Activated CD8-positive, alpha-beta T cell treated with anti-CD3 and anti-CD28 coated beads, Interleukin-2, amount 10 ng/mL, durations not matched to agents 7 days and 5 days (primary cell): ENCODE data around the gene RPL27. TPM values are rescaled to one million over a fixed set of nuclear protein-coding genes. Genes with fewer than 3 reads are reported as not detected.
"Not testable (repeated sequence)": the region's sequence is repeated elsewhere in the genome, so short reads cannot be mapped to it uniquely, and the experiment has no call there.

ENCODE experiments used
- ATAC-seq: fragments of 150-1000 bp; cut with Tn5 transposase; one replicate; pipeline ENCODE4 v1.10.0; 2021; ENCODE audit warnings: moderate library complexity
- CTCF ChIA-PET: fragments of 350-600 bp; sonication (Branson Sonifier 250); formaldehyde crosslinking; loops from one replicate; lab custom pipeline; 2021; ENCODE audit warnings: antibody characterized with exemption; lab: Charles Lee
- POLR2A ChIA-PET: fragments of 350-600 bp; sonication (Branson Sonifier 250); formaldehyde crosslinking; loops from one replicate; lab custom pipeline; 2021; ENCODE audit warnings: antibody characterized with exemption; lab: Charles Lee
- DNase-seq: peaks from one replicate; pipeline ENCODE4 v3.0.0-alpha.2; 2020
- H3K27ac Mint-ChIP-seq: one replicate; pipeline ENCODE4 v1.8.0; 2021; ENCODE audit warnings: mild to moderate bottlenecking, mixed read lengths
- H3K27me3 Mint-ChIP-seq: one replicate; pipeline ENCODE4 v1.8.0; 2021; ENCODE audit warnings: low read depth, mixed read lengths
- H3K36me3 Mint-ChIP-seq: one replicate; pipeline ENCODE4 v1.8.0; 2021; ENCODE audit warnings: low read depth, mixed read lengths
- H3K4me1 Mint-ChIP-seq: one replicate; pipeline ENCODE4 v1.8.0; 2021; ENCODE audit warnings: low read depth, mixed read lengths
- H3K4me3 Mint-ChIP-seq: one replicate; pipeline ENCODE4 v1.8.0; 2021; ENCODE audit warnings: mild to moderate bottlenecking, mixed read lengths
- H3K9me3 Mint-ChIP-seq: one replicate; pipeline ENCODE4 v1.8.0; 2022; ENCODE audit warnings: mixed read lengths; ENCODE audit not compliant: insufficient read depth
- total RNA-seq, 2 experiments: library from RNA; stranded (reverse); gene quantifications; one replicate each; pipeline ENCODE4 v1.2.3, GENCODE V29; 2021

The RPL27 gene
- 100 to 1,000 TPM; 949 to 980 TPM for total RNA-seq

DNA sequence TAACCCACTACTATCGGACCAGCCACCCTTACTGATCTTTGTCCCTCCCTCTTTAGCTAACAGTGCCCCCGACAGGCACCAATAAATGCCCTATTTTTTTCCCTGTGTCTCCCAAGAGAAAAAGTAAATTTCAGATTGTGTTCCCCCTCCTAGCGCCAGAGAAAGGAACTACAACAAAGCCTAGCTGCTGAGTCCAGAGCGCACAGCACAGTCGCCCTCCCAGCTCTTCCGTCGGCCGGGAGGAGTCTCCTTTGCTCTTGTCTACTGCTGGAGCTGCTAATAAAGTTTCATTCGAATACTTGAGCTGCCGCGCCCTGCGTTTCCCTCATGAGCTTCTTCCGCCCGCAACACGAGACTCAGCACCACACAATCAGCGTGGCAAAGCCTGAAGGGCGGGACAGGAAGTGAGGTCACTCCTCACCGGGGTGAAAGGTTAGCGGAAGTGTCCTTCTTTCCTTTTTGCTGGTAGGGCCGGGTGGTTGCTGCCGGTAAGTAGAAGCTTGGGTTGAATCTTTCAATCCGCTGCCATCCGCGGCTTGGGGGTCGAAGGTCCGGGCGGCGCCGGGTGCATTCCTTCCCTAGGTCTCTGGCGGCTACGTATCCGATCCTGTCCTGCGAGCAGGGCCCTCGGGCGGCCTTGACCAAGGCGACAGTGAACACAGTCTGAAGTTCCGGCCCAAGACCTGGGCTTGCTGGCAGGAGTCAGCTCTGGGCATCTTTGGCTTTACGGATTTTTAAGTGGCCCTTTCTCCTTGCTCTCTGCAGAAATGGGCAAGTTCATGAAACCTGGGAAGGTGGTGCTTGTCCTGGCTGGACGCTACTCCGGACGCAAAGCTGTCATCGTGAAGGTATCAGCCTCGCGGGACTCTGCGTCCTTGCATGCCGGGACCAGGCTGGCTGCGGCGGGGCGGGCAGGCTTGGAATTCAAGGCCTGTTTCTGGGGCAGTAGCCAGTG is at the start of gene RPL27:
Gene RPL27, plus strand, starts transcription at position 436 of the 955 bp plus-strand sequence. Its CDS starts 332 bp downstream, at position 768.
- DNase-seq: peak; percentile 99
- H3K4me1 Mint-ChIP-seq: peaks cover 32% of the 10 kb centered on the region
- H3K27me3 Mint-ChIP-seq: no peaks in the 10 kb centered on the region
- ChIA-PET CTCF (interaction anchor here (0.7 to 3.3 kb wide), 30 partner anchors 9 to 485 kb away, joined by 3 to 37 read pairs (median 4); partner anchors contain the start of genes AOC2, BECN1, BRCA1 and DHX8), POLR2A (interaction anchor here (0.5 to 3.5 kb wide), 32 partner anchors 9 to 486 kb away, joined by 3 to 65 read pairs (median 6); partner anchors contain the start of genes AARSD1, BECN1, BRCA1 and DHX8)
- H3K9me3 Mint-ChIP-seq: no peaks in the 10 kb centered on the region
- peak; percentile 99 for ATAC-seq
- H3K27ac Mint-ChIP-seq: peak within 1 kb of the TSS; percentile 99
- peak within 1 kb of the TSS; percentile 96 for H3K4me3 Mint-ChIP-seq
- H3K36me3 Mint-ChIP-seq: peaks cover 57% of the 10 kb centered on the region

GRCh38 chr17:42950044-42950783 is 48.0 kb upstream of the RPL27 start:
- H3K4me1 Mint-ChIP-seq: peaks cover 8% of the 10 kb centered on the region
- peaks cover 27% of the 10 kb centered on the region for H3K36me3 Mint-ChIP-seq
- ChIA-PET CTCF (interaction anchor here (0.7 kb wide), 1 partner anchor 134 kb away, joined by 3 read pairs; no protein-coding TSS in a partner anchor), POLR2A (no interaction called here)
- H3K9me3 Mint-ChIP-seq: no peaks in the 10 kb centered on the region
- H3K27me3 Mint-ChIP-seq: no peaks in the 10 kb centered on the region
- ATAC-seq (no peak), DNase-seq (no peak)
- H3K4me3 Mint-ChIP-seq: no peak overlapping the region
- H3K27ac Mint-ChIP-seq: no peak overlapping the region

GRCh38 chr17:42953669-42954068 is 44.5 kb upstream of the RPL27 start:
- ATAC-seq (no peak), DNase-seq (no peak)
- peaks cover 47% of the 10 kb centered on the region for H3K36me3 Mint-ChIP-seq
- no peaks in the 10 kb centered on the region for H3K27me3 Mint-ChIP-seq
- no peaks in the 10 kb centered on the region for H3K9me3 Mint-ChIP-seq
- H3K4me3 Mint-ChIP-seq: no peak overlapping the region
- no peak overlapping the region for H3K27ac Mint-ChIP-seq
- peaks cover 8% of the 10 kb centered on the region for H3K4me1 Mint-ChIP-seq
- CTCF ChIA-PET: no interaction called here
- POLR2A ChIA-PET: no interaction called here

- ChIA-PET CTCF (no interaction called here), POLR2A (interaction anchor here (0.5 to 1.5 kb wide), 5 partner anchors 34 to 520 kb away, joined by 3 to 7 read pairs (median 5); partner anchors contain the start of gene RPL27)
- peak within 1 kb of the TSS; percentile 93 for H3K4me3 Mint-ChIP-seq
- DNase-seq (peak; percentile 94), ATAC-seq (peak; percentile 99)
- no peaks in the 10 kb centered on the region for H3K27me3 Mint-ChIP-seq
- H3K4me1 Mint-ChIP-seq: peaks cover 19% of the 10 kb centered on the region
- peaks cover 26% of the 10 kb centered on the region for H3K36me3 Mint-ChIP-seq
- no peaks in the 10 kb centered on the region for H3K9me3 Mint-ChIP-seq
- H3K27ac Mint-ChIP-seq: peak within 1 kb of the TSS; percentile 98
Measured at GRCh38 chr17:42964161-42964932, 33.9 kb upstream of the RPL27 start, which contains the start of gene AARSD1. TSS of gene AARSD1 (minus strand) at chr17:42964454. CDS start at chr17:42964440, 14 bp downstream.

- POLR2A ChIA-PET: no interaction called here
- no peak overlapping the region for H3K27ac Mint-ChIP-seq
- CTCF ChIA-PET: interaction anchor here (2.4 kb wide), 1 partner anchor 30 kb away, joined by 5 read pairs; the partner anchor contains the start of gene RPL27
- H3K27me3 Mint-ChIP-seq: no peaks in the 10 kb centered on the region
- ATAC-seq (no peak), DNase-seq (no peak)
- H3K4me1 Mint-ChIP-seq: peaks cover 12% of the 10 kb centered on the region
- no peak overlapping the region for H3K4me3 Mint-ChIP-seq
- H3K36me3 Mint-ChIP-seq: peaks cover 8% of the 10 kb centered on the region
- no peaks in the 10 kb centered on the region for H3K9me3 Mint-ChIP-seq
Measured at GRCh38 chr17:42967925-42968324, 30.3 kb upstream of the RPL27 start.

DNA sequence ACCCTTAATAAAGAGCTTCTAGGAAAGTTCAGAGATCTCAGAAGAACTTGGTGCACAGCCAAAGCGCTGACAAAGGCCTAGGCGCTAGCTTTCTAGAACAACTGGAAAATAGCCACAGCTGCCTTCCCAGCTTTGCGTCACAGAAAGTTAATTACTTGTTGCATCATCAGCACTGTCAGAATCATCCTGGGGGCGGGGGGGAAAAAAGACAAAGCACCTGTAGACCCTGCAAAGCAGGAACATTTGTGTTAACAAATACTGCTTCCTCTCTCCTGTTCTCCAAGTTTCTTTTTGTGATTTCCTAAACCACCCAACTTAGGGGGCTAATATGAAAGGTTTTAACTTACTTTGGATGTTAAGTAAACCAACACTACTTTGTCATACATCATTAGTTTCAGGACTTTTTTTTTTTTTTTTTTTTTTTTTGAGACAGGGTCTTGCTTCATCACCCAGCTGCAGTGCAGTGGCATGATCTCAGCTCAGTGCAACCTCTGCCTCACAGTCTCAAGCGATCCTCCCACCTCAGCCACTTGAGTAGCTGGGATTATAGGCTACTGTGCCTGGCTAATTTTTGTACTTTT is 29.1 kb upstream of the RPL27 start:
- CTCF ChIA-PET: interaction anchor here (1.5 to 2.4 kb wide), 2 partner anchors 23 to 29 kb away, joined by 3 to 5 read pairs; partner anchors contain the start of gene RPL27

GRCh38 chr17:42971589-42971988 is 26.6 kb upstream of the RPL27 start:
- H3K36me3 Mint-ChIP-seq: no peaks in the 10 kb centered on the region
- DNase-seq (no peak), ATAC-seq (no peak)
- no peak overlapping the region for H3K27ac Mint-ChIP-seq
- H3K4me1 Mint-ChIP-seq: peaks cover 5% of the 10 kb centered on the region
- no peaks in the 10 kb centered on the region for H3K27me3 Mint-ChIP-seq
- ChIA-PET CTCF (no interaction called here), POLR2A (no interaction called here)
- H3K9me3 Mint-ChIP-seq: no peaks in the 10 kb centered on the region
- no peak overlapping the region for H3K4me3 Mint-ChIP-seq

More for the DNA sequence above, 29.1 kb upstream of the RPL27 start:
- no peaks in the 10 kb centered on the region for H3K9me3 Mint-ChIP-seq
- POLR2A ChIA-PET: interaction anchor here (0.6 kb wide), 1 partner anchor 121 kb away, joined by 3 read pairs; no protein-coding TSS in a partner anchor
- peaks cover 5% of the 10 kb centered on the region for H3K36me3 Mint-ChIP-seq
- peaks cover 6% of the 10 kb centered on the region for H3K4me1 Mint-ChIP-seq
- H3K4me3 Mint-ChIP-seq: no peak overlapping the region
- DNase-seq (no peak), ATAC-seq (no peak)
- H3K27me3 Mint-ChIP-seq: no peaks in the 10 kb centered on the region
- H3K27ac Mint-ChIP-seq: no peak overlapping the region

DNA sequence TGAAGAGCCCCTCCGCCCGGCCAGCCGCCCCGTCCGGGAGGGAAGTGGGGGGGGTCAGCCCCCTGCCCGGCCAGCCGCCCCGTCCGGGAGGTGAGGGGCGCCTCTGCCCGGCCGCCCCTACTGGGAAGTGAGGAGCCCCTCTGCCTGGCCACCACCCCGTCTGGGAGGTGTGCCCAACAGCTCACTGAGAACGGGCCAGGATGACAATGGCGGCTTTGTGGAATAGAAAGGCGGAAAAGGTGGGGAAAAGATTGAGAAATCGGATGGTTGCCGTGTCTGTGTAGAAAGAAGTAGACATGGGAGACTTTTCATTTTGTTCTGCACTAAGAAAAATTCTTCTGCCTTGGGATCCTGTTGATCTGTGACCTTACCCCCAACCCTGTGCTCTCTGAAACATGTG is 24.9 kb upstream of the RPL27 start:
- H3K27ac Mint-ChIP-seq, POLR2A ChIA-PET, H3K36me3 Mint-ChIP-seq, H3K9me3 Mint-ChIP-seq, ATAC-seq, H3K4me3 Mint-ChIP-seq, CTCF ChIA-PET, H3K27me3 Mint-ChIP-seq, DNase-seq, H3K4me1 Mint-ChIP-seq: not testable (repeated sequence)

- ChIA-PET POLR2A (interaction anchor here (1.0 kb wide), 1 partner anchor 23 kb away, joined by 3 read pairs; the partner anchor contains the start of gene RPL27), CTCF (interaction anchor here (1.3 kb wide), 1 partner anchor 23 kb away, joined by 3 read pairs; the partner anchor contains the start of gene RPL27)
- Mint-ChIP-seq H3K36me3 (no peaks in the 10 kb centered on the region), H3K9me3 (no peaks in the 10 kb centered on the region), H3K27me3 (no peaks in the 10 kb centered on the region), H3K4me1 (peaks cover 16% of the 10 kb centered on the region), H3K4me3 (no peak overlapping the region), H3K27ac (no peak overlapping the region)
- DNase-seq (no peak), ATAC-seq (no peak)
Measured at GRCh38 chr17:42975265-42975664, 23.0 kb upstream of the RPL27 start.

DNA sequence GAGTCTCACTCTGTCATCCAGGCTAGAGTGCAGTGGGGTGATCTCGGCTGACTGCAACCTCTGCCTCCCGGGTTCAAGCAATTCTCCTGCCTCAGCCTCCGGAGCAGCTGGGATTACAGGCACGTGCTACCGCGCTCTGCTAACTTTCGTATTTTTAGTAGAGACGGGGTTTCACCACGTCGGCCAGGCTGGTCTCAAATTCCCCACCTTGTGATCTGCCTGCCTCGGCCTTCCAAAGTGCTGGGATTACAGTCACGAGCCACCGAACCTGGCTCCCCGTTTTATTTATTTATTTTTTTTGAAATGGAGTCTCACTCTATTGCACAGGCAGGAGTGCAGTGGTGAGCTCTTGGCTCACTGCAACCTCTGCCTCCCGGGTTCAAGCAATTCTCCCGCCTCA is 22.5 kb upstream of the RPL27 start:
- CTCF ChIA-PET: interaction anchor here (0.6 to 1.3 kb wide), 3 partner anchors 10 to 22 kb away, joined by 3 read pairs; partner anchors contain the start of gene RPL27
- peaks cover 16% of the 10 kb centered on the region for H3K4me1 Mint-ChIP-seq
- not testable (repeated sequence) for DNase-seq, H3K9me3 Mint-ChIP-seq, H3K36me3 Mint-ChIP-seq, ATAC-seq, H3K4me3 Mint-ChIP-seq, H3K27me3 Mint-ChIP-seq, H3K27ac Mint-ChIP-seq
- POLR2A ChIA-PET: interaction anchor here (1.0 kb wide), 1 partner anchor 22 kb away, joined by 3 read pairs; the partner anchor contains the start of gene RPL27
